HEK293 (cell line): Measurements from ENCODE around the gene ARAP1.

Experiments used
- CTCF ChIP-seq: fragments of 450-650 bp; formaldehyde crosslinking; IDR thresholded peaks from 2 replicates; pipeline ENCODE4 v1.5.1; 2016; ENCODE audit warnings: missing biosample characterization, missing genetic modification characterization
- TCF7L2 ChIP-seq: IDR thresholded peaks from 2 replicates; pipeline ENCODE4 v1.6.1; 2011; ENCODE audit warnings: low read depth, mild to moderate bottlenecking, inconsistent platforms, low read length, moderate library complexity, borderline replicate concordance
- YY1 ChIP-seq: fragments of 450-650 bp; formaldehyde crosslinking; IDR thresholded peaks from 2 replicates; pipeline ENCODE4 v1.5.1; 2018; ENCODE audit warnings: missing biosample characterization, missing genetic modification characterization
- ZNF239 ChIP-seq: fragments of 450-650 bp; formaldehyde crosslinking; IDR thresholded peaks from 2 replicates; pipeline ENCODE4 v1.5.1; 2016; ENCODE audit warnings: missing biosample characterization, missing genetic modification characterization
- ZNF248 ChIP-seq: fragments of 450-650 bp; formaldehyde crosslinking; IDR thresholded peaks from 2 replicates; pipeline ENCODE4 v1.5.1; 2017; ENCODE audit warnings: missing biosample characterization, missing genetic modification characterization
- ZNF324 ChIP-seq: fragments of 450-650 bp; formaldehyde crosslinking; IDR thresholded peaks from 2 replicates; pipeline ENCODE4 v1.5.1; 2016; ENCODE audit warnings: missing biosample characterization, missing genetic modification characterization
- ZNF777 ChIP-seq: fragments of 450-650 bp; formaldehyde crosslinking; IDR thresholded peaks from 2 replicates; pipeline ENCODE4 v1.5.1; 2017; ENCODE audit warnings: missing biosample characterization, missing genetic modification characterization, borderline replicate concordance
- ZNF785 ChIP-seq: fragments of 450-650 bp; formaldehyde crosslinking; IDR thresholded peaks from 2 replicates; pipeline ENCODE4 v1.5.1; 2016; ENCODE audit warnings: missing biosample characterization, missing genetic modification characterization

- no peak for TF ChIP-seq ZNF777 (tag by site-specific recombination)
- no peak for TF ChIP-seq YY1 (tag by site-specific recombination)
- TF ChIP-seq ZNF248 (tag by site-specific recombination): no peak
- TF ChIP-seq CTCF (tag by site-specific recombination): no peak
- TF ChIP-seq ZNF239 (tag by site-specific recombination): no peak
- no peak for TF ChIP-seq TCF7L2
- TF ChIP-seq ZNF785 (tag by site-specific recombination): no peak
- TF ChIP-seq ZNF324: no peak
These were observed 7.7 kb downstream of the ARAP1 start for GRCh38 chr11:72744474-72744873.
